HG03521 (cell line): ENCODE results near the gene PCGF2.
"Not testable (repeated sequence)": the region's sequence is repeated elsewhere in the genome, so short reads cannot be mapped to it uniquely, and the experiment has no call there.

Source experiments
- ATAC-seq: cut with Tn5 transposase; IDR thresholded peaks from one replicate; pipeline ENCODE4 v1.9.1; 2021; ENCODE audit warnings: mild to moderate bottlenecking, moderate library complexity; ENCODE audit not compliant: unreplicated experiment

PCGF2 gene

DNA sequence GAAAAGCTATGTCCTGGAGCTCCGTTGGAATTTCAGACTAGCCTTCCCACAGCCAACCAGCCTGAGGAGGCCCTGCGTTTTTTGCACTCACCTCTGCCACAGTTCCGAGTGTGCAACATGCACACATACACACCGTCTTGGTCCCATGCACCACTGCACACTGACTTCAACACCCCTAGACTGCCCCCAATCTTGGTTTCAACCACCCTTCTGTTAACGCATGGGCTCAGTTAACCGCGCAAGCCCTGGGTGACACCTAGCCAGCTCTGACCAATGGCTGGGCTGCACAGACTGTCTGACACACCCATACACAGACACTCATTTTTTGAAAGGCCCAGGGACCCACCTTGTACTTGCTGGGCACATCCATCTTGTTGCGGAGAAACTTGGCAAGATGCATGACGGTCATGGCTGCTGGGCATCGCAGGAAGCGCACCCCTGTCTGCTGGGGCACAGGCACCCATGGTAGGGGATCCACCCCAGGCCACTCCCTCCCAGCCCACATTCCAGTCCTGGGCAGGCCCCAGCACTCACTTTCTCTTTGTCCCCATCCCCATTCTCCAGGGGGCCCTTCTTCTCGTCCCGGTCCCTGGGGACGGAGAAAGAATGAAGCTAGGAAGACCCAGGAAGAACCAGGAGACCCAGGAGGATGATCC is 10.0 kb downstream of the PCGF2 start:
- no peak for ATAC-seq

DNA sequence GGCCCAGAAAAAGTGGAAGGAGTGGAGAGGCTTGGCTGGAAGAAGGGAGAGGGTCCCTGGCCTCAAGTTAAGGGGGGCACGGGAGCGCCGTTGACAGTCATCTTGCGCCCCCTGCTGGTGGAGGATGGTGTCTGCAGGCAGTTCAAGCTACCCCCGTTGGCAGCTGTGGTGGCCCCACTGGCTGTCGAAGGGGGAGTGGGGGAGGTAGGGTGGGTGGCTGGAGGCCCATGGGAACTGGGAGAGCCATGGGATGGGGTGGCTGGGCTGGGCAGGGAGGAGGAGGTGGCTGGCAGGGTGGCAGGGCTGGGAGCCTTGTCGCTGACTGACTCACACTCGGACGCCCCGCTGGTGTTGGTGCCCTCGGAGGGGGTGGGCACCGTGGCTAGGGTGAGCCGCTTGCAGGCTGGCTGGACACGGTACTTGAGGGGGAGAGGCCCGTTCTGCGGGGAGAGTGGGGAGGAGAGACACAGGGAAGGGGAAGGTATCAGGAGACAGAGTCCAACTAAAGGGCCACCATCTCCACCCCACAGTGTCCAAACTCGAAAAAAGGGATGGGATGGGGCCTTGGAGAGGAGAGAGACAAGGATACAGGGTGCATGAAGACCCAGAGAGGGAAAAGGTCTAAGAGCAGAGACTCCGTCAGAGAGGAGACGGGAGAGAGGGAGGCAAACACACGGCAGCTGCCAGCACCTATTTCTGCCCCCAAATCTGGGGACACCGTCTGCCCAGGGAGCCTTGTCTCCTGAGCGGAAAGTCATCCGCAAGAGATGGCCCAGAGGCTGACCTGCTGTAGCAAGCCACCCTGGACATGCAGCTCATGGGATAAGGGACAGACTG is 12.8 kb downstream of the PCGF2 start:
- ATAC-seq = no peak

DNA sequence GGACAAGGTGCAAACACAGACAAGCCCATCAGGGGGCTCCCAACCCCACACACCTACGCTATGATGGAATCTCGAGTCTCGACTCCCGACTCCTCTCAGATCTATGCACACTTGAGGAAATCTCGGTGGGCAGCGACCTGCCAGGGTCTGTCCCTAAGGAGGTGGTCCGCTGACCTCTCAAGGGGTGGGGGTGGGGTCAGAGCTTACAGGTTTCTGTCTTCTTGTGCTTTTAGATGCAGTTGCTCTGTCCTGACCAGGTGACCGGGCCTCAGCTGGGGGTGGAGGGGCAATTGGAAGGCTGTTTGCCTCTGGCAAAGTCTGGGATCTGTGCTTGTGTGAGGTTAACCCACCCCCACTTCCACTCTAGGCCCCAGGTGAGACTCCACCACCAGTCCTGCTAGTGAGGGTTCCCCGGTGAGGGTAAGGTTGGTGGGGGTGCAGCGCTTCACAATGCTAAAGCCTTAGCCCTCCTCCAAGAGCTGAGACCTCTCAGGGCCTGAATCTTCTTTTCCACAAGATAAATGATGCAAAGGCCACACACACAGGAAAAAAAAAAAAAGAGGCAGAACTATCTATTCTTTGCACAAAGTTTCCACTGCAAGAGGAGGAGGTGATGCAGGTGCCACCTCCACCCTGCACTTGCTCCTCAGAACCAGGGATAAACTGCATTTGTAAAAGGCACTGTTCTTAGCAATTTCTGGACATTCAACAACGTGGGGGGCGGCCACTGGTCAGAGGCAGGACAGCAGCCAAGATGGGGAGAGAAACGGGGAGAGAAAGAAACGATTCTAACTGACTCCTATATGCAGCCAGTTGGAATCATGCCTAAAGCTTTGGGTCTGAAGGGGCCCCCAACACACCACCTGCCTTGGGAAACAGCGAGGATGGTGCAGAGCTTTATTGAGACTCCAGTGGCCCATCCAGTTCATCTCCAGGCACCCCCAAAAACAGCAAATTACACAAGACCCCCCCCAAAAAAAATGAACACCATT is 13.9 kb downstream of the PCGF2 start:
- ATAC-seq = no peak

DNA sequence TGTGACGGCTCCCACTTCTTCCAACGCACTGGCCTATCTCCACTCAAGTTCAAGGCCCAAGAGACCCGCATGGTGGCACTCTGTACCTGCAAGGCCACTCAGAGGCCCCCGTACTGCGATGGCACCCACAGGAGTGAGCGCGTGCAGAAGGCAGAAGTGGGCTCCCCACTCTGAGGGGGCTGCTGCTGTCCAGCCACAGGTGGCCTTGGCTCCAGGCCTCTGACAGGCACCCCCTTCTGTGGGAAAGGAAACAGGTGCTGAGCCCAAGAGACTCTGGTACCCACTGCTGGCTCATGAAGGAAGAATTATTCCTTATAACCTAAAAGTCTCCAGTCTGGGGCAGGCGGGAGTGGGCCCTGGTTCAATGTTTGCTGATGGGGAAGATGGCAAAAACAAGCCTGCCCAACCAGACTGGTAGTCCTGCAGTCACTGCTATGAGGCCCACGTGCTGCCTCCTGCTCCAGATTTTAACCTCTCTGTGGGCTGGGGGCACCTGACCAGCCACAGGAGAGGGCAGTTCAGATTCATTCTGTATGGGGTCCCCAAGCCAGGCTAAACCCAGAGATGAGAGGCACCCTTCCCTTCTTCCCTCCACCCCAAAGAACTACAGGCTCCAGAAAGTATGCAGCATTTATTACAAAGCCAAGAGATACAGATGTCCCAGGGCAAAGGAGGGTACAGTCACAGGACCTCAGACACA is 14.7 kb downstream of the PCGF2 start:
- ATAC-seq = no peak

DNA sequence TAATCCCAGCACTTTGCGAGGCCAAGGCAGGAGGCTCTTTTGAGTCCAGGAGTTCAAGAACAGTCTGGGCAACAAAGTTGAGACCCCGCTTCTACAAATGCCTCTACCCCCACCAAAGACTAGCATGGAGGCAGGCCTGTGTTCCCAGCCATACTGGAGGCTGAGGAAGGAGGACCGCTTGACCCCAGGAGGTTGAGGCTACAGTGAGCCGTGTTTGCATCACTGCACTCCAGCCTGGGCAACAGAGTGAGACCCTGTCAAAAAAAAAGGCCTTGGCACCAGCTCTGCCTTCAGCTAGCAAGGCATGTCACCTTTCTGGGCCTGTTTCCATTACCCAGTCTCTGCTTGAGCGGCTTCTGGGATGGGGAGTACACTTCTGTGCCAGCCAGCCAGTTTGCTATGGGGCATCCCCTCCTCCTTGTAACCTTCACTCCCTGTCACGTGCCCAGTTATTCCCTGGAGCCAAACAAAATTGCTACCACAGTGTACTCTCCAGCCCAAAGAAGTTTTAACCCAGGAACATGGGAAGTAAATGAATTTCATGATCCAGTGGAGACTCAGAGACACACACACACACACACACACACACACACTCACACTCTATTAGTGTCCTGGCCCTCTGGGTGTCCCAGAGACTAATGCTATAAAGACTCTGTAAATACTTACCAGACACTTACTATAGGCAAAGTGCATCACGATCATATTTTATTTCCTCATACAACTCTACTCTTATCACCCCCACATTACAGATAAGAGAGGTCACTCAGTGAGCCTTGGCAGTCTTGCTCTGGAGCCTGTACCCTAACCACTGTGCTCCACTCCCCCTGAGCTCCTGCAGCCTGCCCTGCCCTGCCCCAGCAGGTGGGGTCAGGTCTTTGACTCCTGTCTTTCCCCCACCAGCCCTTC is 15.5 kb downstream of the PCGF2 start:
- ATAC-seq = no peak

DNA sequence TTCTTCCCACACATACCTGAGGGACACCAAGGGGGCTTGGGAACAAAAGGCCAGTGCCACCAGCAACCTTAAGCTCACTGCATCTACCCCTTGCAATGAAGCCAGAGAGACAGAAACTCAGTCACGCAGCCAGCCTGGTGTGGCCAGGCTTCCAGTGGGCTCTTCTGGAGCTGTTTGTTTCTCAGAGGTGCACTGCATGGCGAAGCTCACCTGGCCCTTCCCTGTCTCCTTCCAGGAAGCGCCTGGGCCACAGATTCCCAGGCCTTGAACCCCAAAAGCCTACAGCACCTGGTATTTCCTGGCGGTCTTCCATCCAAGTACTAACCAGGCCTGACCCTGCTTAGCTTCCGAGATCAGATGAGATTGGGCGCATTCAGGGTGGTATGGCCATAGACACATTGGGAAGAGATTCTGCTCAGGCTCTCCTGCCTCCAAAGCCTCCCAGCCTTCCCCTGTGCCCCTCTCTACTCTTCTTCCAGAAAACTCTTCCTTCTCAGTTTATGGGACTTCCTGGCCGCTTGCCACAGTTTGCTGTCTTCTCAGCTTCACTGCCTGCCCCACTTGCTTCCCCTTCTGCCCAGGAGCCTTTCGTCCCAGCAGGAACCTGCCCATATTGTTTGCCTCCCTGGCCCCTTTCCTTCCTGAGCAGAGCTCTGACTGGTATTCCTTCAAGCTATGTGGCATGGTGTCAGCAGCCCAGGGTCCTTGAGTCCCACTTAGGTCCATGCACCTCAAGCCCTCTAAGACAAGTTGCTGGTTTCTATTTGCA is 16.4 kb downstream of the PCGF2 start:
- ATAC-seq = no peak

DNA sequence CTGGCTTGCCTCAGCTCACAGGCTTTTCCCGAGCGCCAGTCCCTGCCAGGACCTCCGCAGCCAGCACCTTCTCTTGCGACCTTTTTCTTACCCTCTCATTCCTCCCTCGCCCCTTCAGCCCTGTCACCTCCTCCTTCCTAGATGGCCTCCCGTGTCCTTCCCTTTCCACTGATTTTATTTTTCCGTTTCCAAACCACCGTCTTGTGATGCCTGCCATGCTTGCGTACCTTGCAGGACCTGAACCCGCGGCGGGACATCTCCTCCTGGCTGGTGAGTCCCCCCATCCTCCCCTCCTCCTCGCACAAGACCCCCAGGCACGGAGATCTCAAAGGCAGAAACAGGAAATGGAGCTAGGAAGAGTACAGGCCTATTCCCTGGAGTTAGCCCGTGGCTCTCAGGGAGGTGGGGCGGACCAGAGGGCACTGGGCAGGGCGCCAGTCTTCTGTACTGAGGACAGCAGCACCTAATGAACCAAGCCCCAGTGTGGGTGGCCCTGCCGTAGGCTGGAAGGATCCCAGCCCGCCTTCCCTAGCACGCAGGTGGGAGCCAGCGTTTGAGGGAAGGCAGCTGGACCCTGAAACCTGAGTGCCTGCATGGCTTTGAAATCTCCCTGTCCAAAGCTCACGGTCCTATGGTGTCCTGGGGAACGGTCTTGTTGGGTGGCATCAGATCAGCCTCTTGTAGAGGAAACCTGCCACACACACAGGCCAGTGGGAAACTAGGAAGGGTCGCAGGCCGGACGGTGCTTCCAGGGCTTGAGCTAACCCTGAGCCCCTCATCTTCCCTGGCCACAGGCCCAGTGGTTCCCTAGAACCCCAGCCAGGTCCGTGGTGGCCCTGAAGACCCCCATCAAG is 17.4 kb downstream of the PCGF2 start:
- no peak for ATAC-seq

DNA sequence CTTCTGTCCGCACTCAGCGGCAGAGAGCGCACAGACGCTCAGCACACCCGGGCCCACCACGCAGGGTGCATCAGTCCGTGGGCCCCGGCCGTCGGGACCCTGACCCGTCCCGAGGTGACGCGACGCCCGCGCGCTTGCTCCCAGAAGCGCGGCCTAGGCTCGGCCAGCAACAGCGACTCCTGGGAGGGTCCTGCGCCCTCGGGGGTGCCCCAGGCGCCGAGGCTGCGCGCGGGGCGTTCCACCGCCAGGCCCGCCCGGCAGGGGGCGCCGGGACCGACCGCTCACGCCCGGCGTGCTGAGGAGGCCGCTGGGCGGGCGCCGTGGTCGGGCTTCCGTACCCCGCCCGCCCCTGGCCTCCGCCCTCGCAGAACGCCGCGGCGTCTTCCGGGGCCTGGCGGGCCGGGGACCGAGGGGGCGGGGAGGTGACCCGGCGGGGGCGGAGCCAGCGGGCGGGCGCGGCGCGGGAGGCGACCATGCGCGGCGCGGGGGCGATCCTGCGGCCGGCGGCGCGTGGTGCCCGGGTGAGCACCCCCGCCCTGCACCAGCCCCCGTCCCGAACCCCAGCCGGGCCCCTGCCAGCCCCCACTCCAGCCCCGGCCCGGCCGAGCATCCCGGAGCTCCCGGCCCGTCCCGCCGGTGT is 18.1 kb downstream of the PCGF2 start, which contains the start of gene CISD3:
Gene CISD3, plus strand, starts transcription at position 456 of the 640 bp plus-strand sequence. Its CDS starts 18 bp downstream, at position 474.
- peak; percentile 86 for ATAC-seq

DNA sequence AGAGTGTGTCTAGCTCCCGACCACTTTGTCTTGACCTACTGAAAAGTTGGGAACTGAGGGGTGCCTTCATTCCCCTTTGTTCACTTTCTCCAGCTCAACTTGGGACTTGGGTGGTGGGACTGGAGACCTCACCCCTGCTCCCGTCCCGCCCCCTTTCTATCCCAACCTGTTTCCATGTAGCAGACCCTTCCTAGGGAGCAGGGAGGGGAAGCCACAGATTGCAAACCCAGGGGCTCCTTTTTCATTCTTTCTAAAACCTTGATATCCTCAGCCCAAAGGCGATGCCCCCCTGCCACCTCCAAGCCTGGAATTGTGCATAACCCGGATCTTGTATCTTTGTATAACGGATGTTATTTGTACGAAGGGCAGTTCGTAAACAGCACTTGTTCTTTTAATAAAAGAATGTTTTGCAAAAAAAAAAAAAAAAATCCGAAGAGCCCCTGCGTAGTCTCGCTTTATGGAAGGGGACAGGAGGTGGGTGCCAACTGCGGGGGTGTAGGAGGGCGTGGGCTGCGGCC is 18.7 kb downstream of the PCGF2 start:
- no peak for ATAC-seq

DNA sequence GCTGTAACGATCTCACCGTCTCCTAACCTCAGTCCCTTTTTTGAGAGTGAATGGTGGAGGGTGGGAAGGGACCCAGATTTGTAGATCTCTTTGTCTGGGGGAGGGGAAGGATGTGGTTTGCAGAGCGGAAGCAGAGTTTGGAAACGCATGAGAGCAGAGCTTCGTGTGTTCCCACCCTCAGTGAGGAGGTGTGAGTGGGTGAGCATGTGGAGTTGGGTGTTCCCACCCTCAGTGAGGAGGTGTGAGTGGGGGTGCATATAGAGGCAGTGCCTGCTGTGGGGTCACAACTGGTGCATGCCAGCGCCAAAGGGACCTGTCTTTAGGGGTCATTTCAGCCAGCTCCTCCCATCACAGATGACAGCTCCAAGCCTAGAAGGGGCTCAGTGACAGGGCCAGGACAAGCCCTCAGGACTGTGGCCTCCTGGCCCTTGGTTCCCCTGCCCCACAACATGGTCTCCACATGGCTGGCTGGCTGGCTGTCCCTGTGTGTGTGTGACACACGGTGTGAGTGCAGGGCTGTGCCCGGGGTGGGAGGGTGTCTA is 19.8 kb downstream of the PCGF2 start:
- no peak for ATAC-seq

DNA sequence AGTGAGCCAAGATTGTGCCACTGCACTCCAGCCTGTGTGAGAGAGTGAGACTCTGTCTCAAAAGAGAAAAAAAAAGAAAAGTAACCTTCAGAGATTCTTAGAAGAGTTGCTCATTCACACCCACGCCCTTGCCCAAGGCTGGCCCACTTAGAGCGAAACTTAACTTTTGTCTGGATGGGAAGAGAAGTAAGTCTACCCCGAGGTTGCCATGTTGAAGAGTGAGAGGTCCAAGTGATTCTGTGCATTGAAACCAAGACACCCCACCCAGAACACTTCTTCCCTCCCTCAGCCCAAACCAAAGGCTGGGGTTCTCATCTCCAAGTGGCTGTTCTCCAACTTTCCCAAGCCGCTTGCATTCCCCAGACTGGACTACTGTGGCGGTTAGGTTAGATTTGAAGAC is 20.4 kb downstream of the PCGF2 start:
- ATAC-seq = no peak

DNA sequence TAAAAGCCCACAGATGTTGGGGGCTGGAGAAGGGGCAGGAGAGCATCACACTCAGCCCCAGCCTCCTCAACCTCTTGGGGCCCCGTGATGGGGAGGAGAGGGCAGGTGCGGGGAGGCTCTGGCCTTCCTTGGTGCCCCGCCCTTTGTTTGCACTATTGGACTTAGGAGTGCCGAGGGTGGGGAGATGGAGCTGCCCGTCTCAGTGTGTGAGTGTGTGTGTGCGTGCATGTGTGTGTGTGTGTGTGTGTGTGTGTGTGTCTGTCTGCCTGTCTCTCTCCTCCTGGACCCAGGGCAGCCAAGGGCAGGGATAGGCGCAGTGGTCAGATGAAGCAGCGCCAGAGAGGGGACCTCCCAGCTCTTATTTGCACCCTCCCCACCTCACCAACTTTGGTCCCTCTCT is 22.0 kb downstream of the PCGF2 start:
- ATAC-seq = not testable (repeated sequence)

DNA sequence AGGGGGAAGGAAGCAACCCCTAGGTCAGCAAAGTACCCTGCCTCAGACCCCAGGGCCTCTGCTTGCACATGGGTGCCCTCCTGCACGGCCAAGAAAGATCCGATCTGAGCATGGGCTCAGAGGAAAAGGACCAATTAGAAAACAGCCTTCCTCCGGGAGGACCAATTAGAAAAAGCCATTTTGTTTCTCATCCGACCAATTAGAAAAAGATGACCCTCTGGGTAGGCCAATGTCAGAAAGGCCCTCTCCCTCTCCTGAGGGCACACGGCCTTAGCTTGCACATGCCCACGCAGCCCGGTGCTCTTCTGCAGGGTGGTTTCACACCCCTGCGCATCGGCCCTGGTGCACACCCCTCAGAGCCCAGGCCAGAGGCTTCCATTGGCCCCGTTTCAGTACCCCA is 23.1 kb downstream of the PCGF2 start:
- no peak for ATAC-seq

DNA sequence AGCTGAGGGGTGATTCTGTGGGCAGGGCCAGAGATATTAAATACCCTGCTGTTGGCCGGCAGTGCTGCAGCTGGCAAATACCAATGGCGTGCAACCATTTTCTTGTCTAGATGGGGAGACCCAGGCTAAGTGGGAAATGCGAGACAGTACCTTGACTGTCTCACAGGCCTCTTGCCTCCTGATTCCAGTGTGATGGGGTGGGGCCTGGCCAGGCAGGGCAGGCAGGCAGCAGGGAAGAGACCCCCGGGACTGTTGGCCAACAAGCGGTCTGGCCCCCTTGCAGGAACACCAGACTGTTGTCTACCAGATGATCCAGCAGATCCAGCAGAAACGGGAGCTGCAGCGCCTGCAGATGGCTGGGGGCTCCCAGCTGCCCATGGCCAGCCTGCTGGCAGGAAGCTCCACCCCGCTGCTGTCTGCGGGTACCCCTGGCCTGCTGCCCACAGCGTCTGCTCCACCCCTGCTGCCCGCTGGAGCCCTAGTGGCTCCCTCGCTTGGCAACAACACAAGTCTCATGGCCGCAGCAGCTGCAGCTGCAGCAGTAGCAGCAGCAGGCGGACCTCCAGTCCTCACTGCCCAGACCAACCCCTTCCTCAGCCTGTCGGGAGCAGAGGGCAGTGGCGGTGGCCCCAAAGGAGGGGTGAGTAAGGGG is 23.7 kb downstream of the PCGF2 start:
- ATAC-seq = no peak

DNA sequence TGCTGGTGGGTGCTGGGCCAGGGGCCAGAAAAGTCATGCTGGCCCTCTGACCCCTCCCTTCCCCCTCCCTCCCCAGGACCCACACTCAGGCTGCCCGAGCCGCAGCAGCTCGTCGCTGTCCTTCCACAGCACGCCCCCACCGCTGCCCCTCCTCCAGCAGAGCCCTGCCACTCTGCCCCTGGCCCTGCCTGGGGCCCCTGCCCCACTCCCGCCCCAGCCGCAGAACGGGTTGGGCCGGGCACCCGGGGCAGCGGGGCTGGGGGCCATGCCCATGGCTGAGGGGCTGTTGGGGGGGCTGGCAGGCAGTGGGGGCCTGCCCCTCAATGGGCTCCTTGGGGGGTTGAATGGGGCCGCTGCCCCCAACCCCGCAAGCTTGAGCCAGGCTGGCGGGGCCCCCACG is 26.3 kb downstream of the PCGF2 start:
- ATAC-seq = no peak

DNA sequence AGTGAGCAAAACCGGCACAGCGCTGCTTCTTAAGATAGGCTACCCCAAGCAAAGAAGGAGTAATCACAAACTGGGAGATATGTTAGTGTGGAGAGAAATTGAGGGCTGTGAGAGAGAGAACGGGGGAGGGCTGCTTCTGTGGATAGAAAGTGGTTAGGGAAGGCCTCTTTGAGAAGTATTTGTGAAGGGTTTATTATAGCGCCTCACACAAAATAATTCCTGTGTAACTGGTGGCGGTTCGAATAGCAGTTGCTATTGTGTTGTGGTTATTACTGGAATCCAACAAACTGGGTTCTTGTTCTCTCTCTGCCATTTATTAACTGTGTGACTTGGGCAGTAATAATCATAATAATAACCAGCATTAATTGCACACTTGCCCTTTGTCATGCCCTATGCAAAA is 27.2 kb downstream of the PCGF2 start:
- ATAC-seq = no peak
